ENCODE measurements around the gene CHRNB1.

Gene CHRNB1

DNA sequence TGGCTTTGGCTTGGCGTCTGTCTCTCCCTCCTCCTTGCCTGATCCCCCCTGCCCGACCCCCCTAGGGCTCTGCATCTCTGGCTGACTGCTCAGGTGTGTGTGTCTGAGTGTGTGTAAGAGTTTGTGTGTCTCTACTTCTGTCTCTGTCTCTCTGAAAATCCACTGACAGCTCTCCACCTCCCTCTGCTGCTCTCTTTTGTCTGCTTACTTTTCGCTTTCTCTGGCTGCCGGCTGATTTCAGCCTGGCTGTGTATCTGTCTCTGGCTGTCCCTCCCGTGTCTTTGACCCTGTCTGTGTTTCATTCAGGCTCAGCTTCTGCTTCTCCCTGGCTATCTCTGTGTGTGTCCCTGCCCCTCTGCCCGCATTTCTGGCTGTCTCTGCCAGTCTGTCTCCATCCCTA lies 28.5 kb upstream of the CHRNB1 start:
- no peak for DNase-seq

DNA sequence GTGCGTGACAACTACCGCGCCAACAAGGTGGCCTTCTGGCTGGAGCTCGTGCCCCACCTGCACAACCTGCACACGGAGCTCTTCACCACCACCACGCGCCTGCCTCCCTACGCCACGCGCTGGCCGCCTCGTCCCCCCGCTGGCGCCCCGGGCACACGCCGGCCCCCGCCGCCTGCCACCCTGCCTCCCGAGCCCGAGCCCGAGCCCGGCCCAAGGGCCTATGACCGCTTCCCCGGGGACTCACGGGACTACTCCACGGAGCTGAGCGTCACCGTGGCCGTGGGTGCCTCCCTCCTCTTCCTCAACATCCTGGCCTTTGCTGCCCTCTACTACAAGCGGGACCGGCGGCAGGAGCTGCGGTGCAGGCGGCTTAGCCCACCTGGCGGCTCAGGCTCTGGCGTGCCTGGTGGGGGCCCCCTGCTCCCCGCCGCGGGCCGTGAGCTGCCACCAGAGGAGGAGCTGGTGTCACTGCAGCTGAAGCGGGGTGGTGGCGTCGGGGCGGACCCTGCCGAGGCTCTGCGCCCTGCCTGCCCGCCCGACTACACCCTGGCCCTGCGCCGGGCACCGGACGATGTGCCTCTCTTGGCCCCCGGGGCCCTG lies 27.7 kb upstream of the CHRNB1 start:
- no peak for DNase-seq

DNA sequence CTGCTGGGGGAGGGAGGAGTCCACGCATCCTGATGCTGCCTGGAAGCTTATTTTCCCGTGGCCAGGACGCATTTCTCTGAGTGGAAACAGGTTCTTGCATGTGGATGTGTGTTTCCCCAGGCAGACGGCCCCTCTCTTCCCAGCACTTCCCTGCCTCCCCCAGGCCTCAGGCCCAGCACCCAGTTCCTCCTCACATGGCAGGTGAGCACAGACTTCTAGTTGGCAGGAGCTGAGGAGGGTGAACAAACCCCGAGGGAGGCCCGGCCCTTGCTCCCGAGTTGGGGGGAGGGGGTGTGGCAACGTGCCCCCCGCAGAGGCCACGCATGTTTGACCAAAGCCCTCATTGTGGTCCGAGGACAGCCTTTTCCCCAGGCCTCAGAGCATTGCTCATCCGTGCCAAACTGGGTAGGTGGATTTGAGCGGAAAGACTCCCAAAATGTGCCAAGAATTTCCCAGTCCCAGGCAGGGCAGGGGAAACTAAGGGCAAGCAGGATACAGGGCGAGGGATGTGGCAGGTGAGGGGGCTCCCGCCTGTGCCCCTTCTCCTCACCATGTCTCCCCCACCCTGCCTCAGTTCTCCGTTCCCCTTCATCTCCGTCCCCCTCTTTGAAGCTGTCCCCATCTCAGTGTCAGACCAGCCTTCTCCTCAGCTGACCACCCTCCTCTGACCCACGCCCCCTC lies 26.2 kb upstream of the CHRNB1 start:
- DNase-seq = no peak

DNA sequence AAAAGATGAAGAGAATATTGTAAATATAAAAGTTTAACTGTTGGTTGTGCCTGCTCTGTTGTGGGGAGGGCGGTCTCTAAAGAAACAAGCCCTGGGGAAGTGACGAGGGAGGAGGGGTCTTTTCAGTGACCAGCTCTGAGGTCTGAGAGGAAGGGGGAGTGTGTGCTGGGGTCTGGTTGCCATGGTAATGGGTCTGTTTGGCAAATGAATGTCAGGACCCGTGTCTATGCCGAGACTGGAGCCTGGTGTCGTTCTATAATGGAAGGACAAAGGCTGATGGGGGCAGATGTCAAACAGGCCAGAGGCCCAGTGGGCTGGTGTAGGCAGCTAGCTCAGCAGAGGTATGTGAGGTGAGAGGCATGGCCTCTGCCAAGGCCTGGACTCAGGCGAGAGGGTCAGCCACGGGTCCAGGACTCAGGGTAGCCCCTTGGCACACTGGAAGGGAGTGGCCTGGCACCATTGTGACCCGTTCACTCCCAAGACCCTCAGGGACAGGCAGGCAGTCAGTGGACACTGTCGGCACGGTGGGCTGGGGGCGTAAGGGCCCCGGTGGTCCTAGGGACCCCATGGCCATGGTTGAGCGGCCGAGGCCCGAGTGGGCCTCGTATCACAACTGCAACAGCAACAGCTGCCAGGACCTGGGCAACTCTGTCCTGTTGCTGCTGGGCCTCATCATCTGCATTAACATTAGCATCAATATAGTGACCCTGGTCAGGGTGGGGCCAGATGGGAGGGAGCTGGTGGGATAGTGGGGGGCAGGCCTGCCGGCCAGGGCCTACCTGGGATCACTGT lies 24.8 kb upstream of the CHRNB1 start, which contains the start of gene SPEM1:
TSS of gene SPEM1 (plus strand) at position 506 of the 792 bp plus-strand sequence. CDS start at position 567, 61 bp downstream.
- DNase-seq = no peak

DNA sequence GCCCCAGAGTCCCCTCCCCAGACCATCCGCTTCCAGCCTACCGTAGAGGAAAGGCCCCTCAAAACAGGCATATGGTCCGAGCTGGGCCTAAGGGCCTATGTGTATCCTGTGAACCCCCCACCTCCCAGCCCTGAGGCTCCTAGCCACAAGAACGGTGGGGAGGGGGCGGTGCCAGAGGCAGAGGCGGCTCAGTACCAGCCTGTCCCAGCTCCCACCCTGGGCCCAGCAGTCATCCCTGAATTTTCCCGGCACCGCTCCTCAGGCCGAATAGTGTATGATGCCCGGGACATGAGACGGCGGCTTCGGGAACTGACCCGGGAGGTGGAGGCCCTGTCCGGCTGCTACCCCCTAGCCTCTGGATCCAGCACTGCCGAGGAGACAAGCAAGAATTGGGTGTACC lies 23.7 kb upstream of the CHRNB1 start:
- no peak for DNase-seq

DNA sequence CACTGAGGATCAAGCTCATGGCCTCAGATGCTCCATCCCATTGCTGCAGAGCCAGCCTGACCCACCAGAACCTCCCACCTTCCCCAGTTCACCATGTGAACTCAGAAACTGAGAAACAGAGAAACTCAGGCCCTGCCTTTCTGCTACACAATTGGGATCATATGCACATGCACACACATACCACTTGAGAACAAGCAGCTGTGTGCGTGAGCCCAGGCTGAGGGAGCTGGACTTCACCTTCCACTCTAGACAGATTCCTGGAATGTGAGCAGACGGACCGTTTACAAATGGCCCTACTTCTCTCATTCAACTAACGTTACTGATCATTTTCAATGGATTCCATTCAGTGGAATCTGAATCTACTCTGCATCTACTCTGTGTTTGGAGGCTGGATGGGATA lies 21.2 kb upstream of the CHRNB1 start:
- DNase-seq = no peak

DNA sequence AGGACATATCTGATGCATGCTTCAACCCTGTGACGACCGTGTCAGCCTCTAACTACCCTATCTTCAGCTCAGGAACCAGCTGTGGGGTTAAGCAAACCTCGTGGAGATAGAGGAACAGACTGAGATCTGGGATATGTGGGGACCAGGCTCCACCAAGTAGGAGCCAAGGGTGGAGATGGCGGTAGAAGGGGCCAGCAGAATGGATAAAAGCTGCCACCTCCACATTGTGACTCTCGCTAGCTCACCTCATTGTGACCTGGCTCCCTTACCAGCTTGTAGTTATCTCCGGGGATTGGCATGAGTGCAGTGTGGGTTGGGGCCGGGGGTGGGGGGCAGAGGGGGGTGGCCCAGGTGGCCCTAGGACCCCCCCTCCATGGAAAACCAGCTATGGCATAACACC lies 19.5 kb upstream of the CHRNB1 start, which contains the start of gene SPEM2:
TSS of gene SPEM2 (plus strand) at position 301 of the 400 bp plus-strand sequence. CDS start at position 374, 73 bp downstream.
- DNase-seq = no peak

DNA sequence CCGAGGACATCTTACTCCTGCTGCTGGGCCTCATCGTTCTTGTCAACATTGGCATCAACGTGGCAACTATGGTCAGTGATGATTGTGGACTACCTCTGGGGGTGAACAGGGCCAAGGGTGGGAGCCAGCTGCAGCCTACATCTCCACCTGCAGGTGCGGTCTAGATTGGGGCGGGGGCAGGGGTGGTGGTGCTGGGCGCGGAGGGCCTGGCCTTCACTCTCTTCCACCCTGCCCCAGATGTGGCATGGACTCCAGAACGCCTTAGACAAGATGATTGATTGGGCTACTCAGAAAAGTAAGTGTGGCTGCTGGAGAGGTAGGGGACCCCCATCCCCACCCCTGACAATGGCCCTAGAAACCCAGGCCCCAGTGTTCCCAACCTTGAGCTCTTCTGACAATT lies 19.1 kb upstream of the CHRNB1 start:
- DNase-seq = no peak

DNA sequence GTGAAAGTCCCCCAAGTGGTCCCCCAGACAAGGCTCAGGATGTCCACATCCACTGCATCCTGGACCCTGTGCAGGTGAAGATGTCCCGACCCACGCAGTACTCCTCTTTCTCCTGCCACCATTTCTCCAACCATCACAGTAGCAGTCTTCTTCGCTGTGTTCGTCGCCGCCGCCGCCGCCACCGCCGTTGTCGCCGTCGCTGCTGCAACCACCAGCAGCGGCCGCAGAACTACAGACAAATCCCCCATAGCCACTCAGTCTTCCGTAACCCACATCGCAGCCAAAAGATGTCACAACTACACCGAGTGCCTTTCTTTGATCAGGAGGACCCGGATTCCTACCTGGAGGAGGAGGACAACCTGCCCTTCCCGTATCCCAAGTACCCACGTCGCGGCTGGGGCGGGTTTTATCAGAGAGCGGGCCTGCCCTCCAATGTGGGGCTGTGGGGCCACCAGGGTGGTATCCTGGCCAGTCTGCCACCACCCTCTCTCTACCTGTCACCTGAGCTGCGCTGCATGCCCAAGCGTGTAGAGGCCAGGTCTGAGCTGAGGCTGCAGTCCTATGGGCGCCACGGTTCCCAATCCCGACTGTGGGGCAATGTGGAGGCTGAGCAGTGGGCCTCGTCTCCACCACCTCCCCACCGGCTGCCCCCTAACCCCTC lies 18.5 kb upstream of the CHRNB1 start:
- DNase-seq = no peak

DNA sequence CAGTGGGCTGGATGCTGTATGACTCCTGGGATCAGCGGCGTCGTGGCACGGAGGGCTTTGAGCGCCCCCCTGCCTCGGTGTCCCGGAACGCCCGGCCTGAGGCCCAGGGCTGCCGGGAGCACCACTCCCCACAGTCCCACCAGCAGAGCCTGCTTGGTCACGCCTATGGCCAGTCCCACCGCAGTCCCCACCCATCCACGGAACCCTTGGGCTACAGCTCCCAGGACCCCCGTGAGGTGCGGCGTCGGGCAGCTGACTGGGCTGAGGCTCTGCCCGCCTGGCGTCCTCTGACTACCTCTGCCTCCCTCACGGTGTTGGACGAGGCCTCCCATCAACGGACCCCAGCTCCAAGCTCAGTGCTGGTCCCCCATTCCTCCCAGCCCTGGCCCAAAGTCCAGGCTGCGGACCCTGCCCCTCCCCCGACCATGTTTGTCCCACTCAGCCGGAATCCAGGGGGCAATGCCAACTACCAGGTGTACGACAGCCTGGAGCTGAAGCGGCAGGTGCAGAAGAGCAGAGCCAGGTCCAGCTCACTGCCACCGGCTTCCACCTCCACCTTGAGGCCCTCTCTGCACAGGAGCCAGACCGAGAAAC lies 17.9 kb upstream of the CHRNB1 start:
- no peak for DNase-seq

DNA sequence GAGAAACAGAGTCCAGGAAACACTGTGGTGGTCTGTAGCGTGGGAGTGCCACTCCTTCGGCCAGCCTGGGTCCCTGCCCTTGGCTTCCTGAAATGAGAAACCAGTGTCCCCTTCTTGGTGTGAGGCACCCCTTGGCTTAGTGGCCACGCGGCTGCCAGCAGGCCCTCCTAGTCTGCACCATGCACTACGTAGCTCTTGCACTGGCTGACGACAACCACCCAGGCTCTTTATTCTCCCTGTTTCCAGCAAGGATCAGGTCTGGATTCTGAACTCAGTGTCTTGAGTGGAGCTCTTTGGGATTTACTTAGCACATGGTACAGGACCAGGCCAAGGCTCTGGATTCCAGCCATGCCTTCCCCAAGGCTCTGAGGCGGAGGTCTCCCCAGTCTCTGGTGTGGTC lies 17.3 kb upstream of the CHRNB1 start:
- DNase-seq = no peak

DNA sequence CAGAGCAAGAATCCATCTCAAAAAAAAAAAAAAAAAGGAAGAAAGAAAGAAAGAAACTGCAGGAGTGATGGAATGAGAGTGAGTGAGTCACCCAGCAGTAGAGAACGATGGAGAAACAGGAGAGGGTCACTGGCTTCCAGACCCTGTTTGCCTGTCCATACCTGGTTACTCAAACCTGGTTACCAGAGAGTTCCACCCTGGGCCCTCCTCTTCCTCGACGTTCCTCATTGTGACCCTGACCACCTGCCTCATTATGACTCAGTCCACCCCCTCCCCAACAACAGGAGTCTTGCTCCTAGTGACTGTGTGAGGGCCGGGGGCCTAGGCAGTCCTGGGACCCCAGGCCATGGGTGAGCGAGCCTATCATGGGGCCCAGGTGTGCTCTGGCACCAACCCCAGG lies 16.3 kb upstream of the CHRNB1 start, which contains the start of gene SPEM3:
TSS of gene SPEM3 (plus strand) at position 301 of the 400 bp plus-strand sequence. CDS start at position 347, 46 bp downstream.
- DNase-seq = no peak

DNA sequence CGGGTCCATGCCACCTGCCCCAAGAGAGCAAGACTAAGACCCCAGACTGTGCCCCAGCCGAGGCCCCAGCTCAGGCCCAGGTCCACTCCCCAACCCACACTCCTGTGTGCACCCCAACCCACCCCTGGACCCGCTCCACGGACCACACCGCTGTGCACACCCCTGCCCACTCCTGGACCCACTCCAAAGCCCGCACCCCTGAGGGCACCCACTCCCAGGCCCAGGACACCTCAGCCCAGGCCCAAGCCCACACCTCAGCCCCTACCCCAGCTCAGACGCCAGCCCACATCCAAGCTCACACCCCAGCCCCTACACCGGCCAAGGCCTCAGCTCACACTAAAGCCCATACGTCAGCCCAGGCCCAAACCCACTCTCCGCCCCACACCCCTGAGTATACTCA lies 15.1 kb upstream of the CHRNB1 start:
- DNase-seq = no peak

DNA sequence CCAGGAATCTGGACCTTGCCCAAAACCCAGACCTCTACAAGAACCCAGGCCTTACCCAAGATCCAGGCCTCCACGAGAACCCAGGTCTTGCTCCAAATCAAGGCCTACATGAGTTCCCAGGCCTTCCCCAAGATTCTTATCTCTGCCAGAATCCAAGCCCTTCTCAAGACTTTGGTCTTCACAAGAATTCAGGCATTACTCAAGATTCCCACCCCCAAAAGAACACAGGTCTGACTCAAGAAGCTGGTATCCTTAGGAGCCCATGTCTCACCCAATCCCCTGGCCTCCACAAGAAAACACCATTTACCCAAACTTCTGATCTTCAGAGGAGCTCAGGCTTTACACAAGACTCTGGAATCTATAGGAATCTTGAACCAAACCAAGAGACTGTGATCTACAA lies 13.6 kb upstream of the CHRNB1 start:
- no peak for DNase-seq

DNA sequence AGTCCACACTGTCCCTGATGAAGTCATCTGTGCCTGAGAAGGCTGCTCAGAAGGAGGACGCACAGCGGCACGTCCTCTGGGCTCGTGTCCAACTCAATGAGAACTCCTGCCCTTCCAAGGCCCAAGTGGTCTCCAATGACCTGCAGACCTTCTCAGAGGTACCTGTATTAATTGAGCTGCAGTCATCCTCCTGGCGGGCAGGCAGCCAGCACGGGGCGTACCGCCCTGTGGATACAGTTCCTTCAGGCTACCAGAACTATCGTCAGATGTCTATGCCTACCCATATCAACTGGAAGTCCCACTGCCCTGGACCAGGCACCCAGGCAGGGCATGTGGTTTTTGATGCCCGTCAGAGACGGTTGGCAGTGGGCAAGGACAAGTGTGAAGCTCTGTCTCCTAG lies 12.6 kb upstream of the CHRNB1 start:
- DNase-seq = no peak

DNA sequence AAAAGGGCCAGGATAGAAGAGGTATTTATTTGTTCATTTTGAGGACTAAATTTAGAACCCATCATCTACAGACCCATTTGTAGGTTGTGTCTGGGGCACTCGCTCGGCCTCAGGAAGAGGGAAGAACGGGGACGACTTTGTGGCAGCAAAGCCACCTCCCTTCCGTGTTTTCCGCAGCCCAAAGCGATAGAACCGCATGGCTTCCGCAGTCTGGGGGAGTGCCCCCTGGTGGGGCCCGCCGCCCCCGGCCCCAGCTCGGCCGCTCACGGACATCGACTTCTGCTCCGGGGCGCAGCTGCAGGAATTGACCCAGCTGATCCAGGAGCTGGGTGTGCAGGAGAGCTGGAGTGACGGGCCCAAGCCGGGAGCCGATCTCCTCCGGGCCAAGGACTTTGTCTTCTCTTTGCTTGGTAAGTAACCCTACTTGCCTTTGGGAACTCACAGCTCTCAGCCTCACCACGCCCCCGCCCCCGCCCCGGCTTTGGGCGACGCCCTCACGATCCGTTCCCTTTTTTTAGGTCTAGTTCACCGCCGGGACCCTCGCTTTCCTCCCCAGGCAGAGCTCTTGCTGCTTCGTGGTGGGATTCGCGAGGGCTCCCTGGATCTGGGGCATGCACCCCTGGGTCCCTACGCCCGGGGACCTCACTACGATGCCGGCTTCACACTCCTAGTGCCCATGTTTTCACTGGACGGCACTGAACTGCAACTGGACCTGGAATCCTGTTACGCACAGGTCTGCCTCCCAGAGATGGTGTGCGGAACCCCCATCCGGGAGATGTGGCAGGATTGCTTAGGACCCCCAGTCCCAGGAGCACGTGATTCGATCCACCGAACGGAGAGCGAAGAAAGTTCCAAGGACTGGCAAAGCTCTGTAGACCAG lies 8.9 kb upstream of the CHRNB1 start:
- peak in 1 of 2 experiments; percentile 5 for DNase-seq

DNA sequence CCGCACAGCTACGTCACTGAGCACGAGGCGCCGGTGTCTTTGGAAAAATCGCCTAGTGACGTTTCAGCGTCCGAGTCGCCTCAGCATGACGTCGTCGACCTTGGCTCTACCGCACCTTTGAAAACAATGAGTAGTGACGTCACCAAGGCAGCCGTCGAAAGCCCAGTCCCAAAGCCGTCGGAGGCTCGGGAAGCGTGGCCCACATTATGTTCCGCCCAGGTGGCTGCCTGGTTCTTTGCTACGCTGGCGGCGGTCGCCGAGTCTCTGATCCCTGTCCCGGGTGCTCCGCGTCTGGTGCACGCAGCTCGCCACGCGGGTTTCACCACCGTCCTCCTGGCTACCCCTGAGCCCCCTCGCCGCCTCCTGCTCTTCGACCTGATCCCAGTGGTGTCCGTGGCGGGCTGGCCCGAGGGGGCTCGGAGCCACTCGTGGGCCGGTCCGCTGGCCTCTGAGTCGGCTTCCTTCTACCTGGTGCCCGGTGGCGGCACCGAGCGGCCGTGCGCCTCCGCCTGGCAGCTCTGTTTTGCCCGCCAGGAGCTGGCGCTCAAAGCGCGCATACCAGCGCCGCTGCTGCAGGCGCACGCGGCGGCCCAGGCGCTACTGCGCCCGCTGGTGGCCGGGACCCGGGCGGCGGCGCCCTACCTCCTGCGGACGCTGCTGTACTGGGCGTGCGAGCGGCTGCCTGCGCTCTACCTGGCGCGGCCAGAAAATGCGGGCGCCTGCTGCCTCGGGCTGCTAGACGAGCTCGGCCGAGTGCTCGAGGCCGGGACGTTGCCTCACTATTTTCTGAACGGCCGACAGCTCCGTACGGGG lies 8.1 kb upstream of the CHRNB1 start:
- peak; percentile 57 to 79 for DNase-seq

DNA sequence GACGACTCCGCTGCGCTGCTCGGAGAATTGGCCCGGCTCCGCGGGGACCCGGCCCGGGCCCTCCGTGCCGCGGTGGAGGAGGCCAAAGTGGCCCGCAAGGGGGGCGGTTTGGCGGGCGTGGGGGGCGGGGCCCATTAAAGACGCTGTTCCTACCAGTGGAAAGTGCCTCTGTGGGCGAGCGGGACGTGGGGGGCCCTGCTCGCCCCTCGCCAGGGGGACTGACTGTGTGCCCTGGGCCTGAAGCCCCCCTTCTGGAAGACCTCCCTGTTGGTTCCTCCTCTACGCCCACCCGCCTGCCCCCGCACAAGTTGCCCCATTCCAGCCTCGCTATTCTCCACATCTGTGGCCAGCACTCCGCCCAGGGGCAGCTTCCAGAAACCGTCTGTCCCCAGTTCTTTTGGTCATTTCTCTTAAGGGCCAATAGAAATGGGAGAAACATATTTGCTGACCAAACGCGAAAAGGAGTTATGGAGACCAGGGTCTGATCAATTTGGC lies 7.4 kb upstream of the CHRNB1 start:
- DNase-seq = no peak

DNA sequence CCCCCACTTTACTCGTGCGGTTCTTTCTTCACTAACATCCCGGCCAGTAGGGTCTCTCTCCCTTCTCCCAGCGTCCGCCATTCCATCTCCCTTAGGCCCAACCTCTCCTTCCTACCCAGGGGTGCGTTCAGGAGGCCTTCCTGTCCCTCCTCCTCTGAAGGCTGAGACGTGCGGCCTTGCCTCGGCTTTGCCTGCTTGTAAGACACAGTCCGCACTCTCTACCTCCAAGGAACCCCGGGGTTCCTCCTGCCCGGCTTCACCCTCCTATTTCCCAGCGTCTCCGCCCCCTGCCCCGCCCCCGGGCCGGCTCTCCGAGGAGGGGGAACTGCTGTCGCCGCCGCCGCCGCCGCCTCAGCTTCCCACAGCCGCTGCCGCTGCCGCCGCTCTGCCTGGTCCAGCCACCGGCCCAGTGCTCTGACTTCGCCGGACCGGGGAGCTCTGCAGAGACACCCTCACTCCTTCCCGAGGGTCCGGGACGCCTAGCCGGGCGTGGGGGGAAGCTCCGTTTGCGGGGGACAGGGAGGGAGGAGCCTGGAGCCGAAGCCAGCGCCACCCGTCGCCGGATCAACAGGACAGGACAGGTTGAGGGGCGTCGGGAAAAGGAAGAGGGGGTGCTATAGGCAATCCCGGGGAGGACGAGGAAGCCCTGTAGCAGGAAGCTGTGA lies 6.8 kb upstream of the CHRNB1 start:
- DNase-seq = no peak

Measured in NCI-H2081 (cell line).